ENCODE measurements around the gene CDH23.

GRCh38 chr10:71585564-71586290 is 189.0 kb downstream of the CDH23 start:
- no peak for TF ChIP-seq POLR2A (IDR thresholded peaks at IDR 0.05)
- TF ChIP-seq, protein P1, sequence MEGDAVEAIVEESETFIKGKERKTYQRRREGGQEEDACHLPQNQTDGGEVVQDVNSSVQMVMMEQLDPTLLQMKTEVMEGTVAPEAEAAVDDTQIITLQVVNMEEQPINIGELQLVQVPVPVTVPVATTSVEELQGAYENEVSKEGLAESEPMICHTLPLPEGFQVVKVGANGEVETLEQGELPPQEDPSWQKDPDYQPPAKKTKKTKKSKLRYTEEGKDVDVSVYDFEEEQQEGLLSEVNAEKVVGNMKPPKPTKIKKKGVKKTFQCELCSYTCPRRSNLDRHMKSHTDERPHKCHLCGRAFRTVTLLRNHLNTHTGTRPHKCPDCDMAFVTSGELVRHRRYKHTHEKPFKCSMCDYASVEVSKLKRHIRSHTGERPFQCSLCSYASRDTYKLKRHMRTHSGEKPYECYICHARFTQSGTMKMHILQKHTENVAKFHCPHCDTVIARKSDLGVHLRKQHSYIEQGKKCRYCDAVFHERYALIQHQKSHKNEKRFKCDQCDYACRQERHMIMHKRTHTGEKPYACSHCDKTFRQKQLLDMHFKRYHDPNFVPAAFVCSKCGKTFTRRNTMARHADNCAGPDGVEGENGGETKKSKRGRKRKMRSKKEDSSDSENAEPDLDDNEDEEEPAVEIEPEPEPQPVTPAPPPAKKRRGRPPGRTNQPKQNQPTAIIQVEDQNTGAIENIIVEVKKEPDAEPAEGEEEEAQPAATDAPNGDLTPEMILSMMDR (IDR thresholded peaks at IDR 0.05): no peak
